ENCODE results near the gene CAPN3.

CAPN3 gene

DNA sequence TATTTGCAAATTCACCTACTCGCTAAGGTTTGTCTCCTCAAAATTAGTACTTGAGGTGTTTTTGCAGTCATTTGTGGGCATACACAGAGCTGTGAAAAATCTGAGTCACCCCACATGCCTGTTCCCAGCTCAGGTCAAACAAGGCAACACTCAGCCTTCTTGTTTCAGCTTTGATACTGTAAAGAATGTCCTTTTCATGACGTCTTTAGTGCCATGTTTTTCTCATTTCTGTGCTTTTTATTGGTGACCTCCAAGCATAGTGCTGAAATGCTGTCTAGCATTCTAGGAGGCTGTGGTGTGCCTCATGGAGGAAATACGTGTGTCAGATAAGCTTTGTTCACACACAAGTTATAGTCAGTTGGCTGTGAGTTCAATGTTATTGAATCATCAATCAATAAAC is 8.8 kb downstream of the CAPN3 start:
- H3K36me3 Mint-ChIP-seq: peaks cover 32% of the 10 kb centered on the region
- H3K27ac Mint-ChIP-seq: no peak overlapping the region
- no peaks in the 10 kb centered on the region for H3K9me3 Mint-ChIP-seq
- no peaks in the 10 kb centered on the region for H3K27me3 Mint-ChIP-seq
- H3K4me3 Mint-ChIP-seq: no peak overlapping the region
- H3K4me1 Mint-ChIP-seq: no peaks in the 10 kb centered on the region
- no peak for ATAC-seq

DNA sequence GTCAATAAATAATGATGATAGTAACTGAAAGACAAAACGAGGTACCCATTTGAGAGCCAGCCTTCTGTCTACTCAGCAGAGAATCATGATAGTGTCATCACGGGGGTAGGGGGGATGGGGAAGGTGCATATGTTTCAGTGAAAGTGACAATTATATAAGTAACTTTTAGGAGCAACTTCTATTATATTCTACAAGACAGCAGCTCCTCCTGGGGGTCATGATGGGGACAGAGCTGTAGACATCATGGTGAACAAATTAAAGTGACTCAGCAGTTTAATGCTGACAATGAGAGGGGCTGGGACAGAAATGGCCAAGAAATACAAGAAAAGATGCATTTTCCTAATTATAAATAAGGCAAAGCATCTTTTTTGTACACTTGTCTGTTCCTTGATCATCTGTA is 11.8 kb downstream of the CAPN3 start:
- Mint-ChIP-seq H3K9me3 (no peaks in the 10 kb centered on the region), H3K36me3 (peaks cover 25% of the 10 kb centered on the region), H3K4me3 (no peak overlapping the region), H3K27ac (no peak overlapping the region), H3K4me1 (no peaks in the 10 kb centered on the region), H3K27me3 (no peaks in the 10 kb centered on the region)
- ATAC-seq: no peak

DNA sequence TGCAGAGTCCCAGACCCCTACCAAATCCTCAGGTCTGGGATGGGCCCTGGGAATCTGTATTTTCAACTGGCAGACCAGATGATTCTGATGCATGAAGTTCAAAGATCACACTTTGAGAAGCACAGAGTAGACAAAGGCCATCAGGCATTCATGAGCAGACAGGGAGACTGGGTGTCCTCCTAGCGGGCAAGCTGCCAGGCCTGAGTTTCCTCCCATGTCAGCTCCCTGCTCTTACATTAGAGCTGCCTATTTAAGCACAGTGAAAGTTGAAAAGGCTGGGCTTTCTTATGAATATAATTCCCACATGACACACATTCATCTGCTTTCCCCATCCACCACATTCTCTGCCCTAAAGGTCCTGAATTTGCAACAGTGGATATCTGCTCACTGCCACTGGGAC is 14.0 kb downstream of the CAPN3 start:
- Mint-ChIP-seq H3K36me3 (peaks cover 44% of the 10 kb centered on the region), H3K9me3 (peaks cover 7% of the 10 kb centered on the region), H3K27ac (no peak overlapping the region), H3K4me1 (no peaks in the 10 kb centered on the region), H3K4me3 (no peak overlapping the region), H3K27me3 (no peaks in the 10 kb centered on the region)
- ATAC-seq: no peak

DNA sequence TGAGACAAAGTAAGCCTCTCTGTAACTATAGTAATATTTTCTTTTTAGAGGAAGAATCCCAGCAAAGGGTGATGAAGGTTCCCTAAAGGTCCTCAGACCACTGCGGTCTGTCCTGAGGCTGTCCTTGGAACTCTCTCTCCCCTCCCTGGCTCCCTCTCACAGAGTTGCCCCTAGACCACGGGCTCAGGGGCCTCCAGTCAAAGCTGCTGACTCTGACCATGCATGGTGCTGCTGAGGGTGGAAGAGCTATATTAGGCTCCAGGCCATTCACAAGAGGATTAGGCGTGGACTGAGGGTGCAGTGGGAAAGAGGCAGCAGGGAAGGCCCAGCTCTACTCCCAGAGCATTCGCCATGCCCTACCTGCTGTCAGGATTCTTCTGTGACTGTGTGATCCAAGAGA is 14.6 kb downstream of the CAPN3 start:
- Mint-ChIP-seq H3K36me3 (peaks cover 47% of the 10 kb centered on the region), H3K9me3 (peaks cover 11% of the 10 kb centered on the region), H3K27ac (no peak overlapping the region), H3K4me1 (no peaks in the 10 kb centered on the region), H3K27me3 (no peaks in the 10 kb centered on the region), H3K4me3 (no peak overlapping the region)
- no peak for ATAC-seq

DNA sequence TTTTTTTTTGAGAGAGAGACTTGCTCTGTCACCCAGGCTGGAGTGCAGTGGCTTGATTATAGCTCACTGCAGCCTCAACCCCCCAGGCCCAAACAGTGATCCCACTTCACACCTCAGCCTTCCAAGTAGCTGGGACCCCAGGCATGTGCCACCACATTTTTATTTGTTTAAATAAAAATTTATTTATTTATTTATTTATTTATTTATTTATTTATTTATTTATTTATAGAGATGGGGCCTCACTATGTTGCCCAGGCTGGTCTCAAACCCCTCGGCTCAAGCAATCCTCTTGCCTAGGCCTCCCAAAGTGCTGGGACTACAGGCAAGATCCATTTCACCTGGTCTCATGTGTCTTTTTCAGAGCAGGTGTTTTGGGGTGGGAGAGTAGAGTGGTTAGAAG is 15.5 kb downstream of the CAPN3 start:
- peaks cover 48% of the 10 kb centered on the region for H3K36me3 Mint-ChIP-seq
- no peaks in the 10 kb centered on the region for H3K27me3 Mint-ChIP-seq
- no peak overlapping the region for H3K27ac Mint-ChIP-seq
- ATAC-seq: no peak
- H3K9me3 Mint-ChIP-seq: peaks cover 11% of the 10 kb centered on the region
- no peaks in the 10 kb centered on the region for H3K4me1 Mint-ChIP-seq
- H3K4me3 Mint-ChIP-seq: no peak overlapping the region

DNA sequence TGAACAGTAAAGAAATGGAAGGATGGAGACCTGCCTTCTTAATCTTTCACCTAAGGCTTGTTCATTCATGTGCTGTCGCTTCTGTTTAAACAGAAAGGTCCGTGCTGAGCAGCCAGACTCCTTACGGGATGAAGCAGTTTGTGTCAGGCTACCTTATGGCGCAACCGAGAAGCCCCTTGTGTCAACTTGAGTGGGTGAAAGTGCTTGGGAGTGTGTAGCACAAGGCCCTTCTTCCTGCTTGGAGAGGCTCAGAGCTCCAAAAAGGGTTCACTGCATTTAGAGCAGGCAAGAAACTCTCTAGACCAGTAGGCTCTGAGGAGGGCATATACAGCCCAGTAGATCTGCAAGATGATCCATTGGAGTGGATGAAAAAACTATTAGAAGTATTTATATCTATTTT is 16.0 kb downstream of the CAPN3 start:
- Mint-ChIP-seq H3K27me3 (no peaks in the 10 kb centered on the region), H3K4me3 (no peak overlapping the region), H3K27ac (no peak overlapping the region), H3K36me3 (peaks cover 48% of the 10 kb centered on the region), H3K4me1 (no peaks in the 10 kb centered on the region), H3K9me3 (peaks cover 11% of the 10 kb centered on the region)
- ATAC-seq: no peak

DNA sequence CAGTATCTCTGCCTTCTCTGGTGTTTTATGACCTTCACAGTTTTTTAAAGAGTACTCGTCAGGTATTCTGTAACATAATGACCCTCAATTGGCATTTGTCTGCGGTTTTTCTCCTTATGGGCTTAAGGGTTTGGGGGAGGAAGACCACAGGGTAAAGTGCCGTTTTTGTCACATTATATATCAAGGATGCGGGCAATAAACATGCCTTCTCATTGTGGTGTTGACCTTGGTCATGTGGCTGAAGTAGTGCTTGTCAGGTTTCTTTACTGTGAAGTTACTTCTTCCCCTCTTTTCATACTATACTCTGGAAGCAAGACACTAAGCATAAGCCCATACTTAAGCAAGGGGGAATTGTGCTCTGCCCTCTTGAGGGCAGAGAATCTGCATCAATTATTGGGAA is 16.6 kb downstream of the CAPN3 start:
- Mint-ChIP-seq H3K4me1 (no peaks in the 10 kb centered on the region), H3K27me3 (no peaks in the 10 kb centered on the region), H3K36me3 (peaks cover 47% of the 10 kb centered on the region), H3K4me3 (no peak overlapping the region), H3K27ac (no peak overlapping the region), H3K9me3 (peaks cover 11% of the 10 kb centered on the region)
- no peak for ATAC-seq

DNA sequence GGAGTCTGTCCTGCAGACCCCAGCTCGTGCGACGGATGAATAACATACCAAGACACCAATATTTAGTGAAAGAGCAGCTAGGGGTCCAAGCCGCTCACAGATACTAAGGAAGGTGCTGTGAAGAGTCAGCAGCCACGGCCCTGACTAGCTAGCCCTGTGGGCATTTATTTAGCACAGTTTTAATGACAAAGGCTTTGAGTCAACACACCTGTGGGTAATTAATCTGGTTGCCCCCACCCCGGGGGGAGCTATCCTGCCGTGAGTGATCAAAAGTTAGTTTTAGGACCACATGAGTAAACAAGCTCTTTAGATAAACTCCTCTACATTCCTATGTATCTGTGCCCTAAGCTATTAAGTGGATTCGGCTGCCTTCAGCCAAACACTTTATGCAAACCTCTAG is 18.7 kb downstream of the CAPN3 start:
- H3K4me1 Mint-ChIP-seq: no peaks in the 10 kb centered on the region
- H3K9me3 Mint-ChIP-seq: peaks cover 11% of the 10 kb centered on the region
- H3K36me3 Mint-ChIP-seq: peaks cover 42% of the 10 kb centered on the region
- ATAC-seq: no peak
- no peaks in the 10 kb centered on the region for H3K27me3 Mint-ChIP-seq
- H3K27ac Mint-ChIP-seq: no peak overlapping the region
- no peak overlapping the region for H3K4me3 Mint-ChIP-seq

DNA sequence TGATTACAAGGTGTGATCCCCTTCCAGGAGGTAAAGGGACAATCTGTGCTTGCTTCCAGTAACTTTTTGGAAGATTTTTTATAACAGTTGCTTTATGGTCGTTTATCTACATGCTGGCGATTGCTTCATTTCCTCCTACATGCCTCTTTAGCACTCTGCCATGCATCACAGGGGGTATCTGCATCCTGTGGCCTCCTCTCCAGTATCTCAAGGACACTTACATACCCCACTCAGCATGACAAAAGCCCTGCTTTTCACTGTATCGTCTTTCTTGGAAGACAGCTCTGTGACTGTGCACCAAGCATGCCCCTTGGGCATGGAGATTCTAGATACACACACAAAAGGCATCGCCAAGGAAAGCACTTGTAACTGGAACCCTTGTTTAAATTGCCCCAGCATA is 25.3 kb downstream of the CAPN3 start:
- Mint-ChIP-seq H3K4me3 (no peak overlapping the region), H3K4me1 (no peaks in the 10 kb centered on the region), H3K27ac (no peak overlapping the region), H3K27me3 (no peaks in the 10 kb centered on the region), H3K9me3 (no peaks in the 10 kb centered on the region), H3K36me3 (peaks cover 43% of the 10 kb centered on the region)
- ATAC-seq: no peak

DNA sequence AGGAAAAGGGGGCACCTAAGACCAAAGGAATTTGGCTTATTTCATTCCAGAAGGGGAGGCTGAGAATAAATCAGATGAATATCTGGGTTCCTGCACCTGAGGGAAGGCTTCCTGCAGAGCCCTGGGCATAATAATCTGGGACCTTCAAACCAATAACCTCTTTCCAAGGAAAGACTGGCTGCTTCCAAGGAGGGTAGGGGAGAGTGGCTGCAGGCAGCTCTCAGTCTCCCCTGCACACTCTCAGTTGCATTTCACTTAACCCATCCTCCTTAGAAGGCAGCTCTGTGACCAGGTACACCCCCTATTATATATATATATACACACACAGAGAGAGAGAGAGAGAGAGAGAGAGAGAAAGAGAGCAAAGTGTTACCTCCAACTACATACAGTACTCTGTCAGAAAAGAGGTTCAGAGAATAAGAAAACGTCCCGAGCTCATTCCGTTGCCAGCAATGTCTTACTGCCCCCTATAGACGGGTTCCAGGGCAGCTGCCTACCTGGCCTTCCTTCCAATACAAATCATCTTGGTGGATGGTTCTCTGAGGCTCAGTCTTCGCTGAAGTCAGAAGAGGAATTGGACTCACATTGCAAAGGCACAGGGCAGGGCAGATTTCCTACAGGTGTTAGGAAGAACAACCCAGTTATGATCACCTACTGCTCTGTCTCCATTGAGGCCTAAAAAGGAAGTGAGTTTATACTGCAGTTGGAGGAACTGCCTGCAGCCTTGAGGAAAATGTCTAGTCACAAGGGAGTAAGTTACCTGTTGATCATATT is 26.1 kb downstream of the CAPN3 start:
- H3K9me3 Mint-ChIP-seq: no peaks in the 10 kb centered on the region
- no peaks in the 10 kb centered on the region for H3K27me3 Mint-ChIP-seq
- H3K27ac Mint-ChIP-seq: no peak overlapping the region
- H3K4me1 Mint-ChIP-seq: no peaks in the 10 kb centered on the region
- H3K4me3 Mint-ChIP-seq: no peak overlapping the region
- peaks cover 44% of the 10 kb centered on the region for H3K36me3 Mint-ChIP-seq
- no peak for ATAC-seq

DNA sequence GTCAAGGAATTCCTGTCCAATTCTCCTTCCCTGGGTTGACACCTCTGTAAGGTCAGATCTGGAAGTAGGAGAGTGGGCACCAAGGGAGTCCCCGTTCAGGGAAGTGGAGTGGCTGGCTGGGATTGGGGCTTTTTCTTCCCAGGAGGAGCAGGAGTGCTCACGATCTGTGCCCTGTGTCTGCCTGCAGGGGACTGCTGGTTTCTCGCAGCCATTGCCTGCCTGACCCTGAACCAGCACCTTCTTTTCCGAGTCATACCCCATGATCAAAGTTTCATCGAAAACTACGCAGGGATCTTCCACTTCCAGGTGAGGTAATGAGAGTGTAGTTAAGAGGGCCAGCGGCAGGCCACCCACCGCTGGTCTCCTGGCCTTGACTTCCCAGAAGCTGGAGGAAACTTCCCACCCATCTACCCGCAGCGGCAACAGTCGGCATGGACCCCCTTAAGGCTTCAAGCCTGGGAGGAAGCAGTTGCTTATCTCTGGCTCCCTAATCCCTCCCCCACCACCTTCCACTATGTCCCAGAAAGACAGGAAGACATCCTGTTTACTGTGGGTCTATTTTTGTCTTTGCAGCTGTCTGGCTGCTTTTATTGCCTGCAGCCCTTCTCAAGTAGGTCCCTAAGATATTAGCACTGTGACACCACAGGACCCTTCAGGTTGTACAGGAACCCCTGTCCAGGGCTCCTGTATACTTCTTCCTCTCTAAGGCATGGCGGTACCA is 26.8 kb downstream of the CAPN3 start:
- no peak overlapping the region for H3K4me3 Mint-ChIP-seq
- H3K27ac Mint-ChIP-seq: no peak overlapping the region
- no peaks in the 10 kb centered on the region for H3K4me1 Mint-ChIP-seq
- no peaks in the 10 kb centered on the region for H3K27me3 Mint-ChIP-seq
- no peaks in the 10 kb centered on the region for H3K9me3 Mint-ChIP-seq
- peaks cover 44% of the 10 kb centered on the region for H3K36me3 Mint-ChIP-seq
- ATAC-seq: no peak

DNA sequence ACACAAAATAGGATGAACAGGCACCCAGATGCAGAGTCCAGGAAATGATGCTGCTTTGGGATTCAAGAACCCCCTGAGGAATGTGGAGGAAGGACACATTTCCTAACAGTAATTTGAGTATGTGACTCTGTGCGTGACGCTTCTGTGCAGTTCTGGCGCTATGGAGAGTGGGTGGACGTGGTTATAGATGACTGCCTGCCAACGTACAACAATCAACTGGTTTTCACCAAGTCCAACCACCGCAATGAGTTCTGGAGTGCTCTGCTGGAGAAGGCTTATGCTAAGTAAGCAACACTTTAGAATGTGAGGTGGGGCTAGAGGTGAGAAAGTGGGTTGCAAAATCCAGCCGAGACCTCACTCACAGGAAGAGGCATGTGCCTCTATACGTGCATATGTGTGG is 28.3 kb downstream of the CAPN3 start:
- ATAC-seq: no peak
- Mint-ChIP-seq H3K4me1 (no peaks in the 10 kb centered on the region), H3K27me3 (no peaks in the 10 kb centered on the region), H3K36me3 (peaks cover 48% of the 10 kb centered on the region), H3K9me3 (no peaks in the 10 kb centered on the region), H3K27ac (no peak overlapping the region), H3K4me3 (no peak overlapping the region)

DNA sequence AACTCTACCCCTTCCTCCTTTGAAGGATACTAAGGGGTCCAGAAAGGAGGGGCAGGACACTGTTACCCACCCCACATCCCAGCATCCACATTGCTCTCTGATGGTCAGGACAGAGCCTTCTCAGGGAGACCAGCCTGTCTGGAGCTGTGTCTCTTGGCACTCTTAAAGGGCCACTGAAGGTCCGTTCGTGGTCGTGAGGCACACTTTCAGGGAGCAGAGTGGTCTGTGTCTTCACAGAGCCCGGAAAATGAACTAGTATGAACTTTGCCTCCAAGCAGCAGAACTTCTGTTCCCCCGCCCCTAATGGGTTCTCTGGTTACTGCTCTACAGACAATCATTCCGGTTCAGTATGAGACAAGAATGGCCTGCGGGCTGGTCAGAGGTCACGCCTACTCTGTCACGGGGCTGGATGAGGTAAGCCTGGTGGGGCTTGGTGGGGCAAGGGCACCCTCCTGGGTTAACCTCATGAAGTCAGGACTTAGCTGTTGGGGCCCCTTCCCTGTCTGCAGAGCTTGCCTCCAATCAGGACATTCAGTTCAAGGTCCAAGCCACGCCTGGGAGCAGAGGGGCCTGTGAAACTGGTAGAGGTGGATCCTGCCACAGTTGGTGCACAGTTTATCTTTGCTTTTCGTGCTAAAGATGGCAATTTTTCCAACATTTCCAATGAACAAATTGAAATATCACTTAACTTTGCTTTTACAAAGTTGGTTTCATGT is 33.2 kb downstream of the CAPN3 start:
- H3K4me3 Mint-ChIP-seq: no peak overlapping the region
- ATAC-seq: no peak
- no peaks in the 10 kb centered on the region for H3K9me3 Mint-ChIP-seq
- H3K36me3 Mint-ChIP-seq: peaks cover 20% of the 10 kb centered on the region
- no peaks in the 10 kb centered on the region for H3K4me1 Mint-ChIP-seq
- H3K27me3 Mint-ChIP-seq: no peaks in the 10 kb centered on the region
- H3K27ac Mint-ChIP-seq: no peak overlapping the region

DNA sequence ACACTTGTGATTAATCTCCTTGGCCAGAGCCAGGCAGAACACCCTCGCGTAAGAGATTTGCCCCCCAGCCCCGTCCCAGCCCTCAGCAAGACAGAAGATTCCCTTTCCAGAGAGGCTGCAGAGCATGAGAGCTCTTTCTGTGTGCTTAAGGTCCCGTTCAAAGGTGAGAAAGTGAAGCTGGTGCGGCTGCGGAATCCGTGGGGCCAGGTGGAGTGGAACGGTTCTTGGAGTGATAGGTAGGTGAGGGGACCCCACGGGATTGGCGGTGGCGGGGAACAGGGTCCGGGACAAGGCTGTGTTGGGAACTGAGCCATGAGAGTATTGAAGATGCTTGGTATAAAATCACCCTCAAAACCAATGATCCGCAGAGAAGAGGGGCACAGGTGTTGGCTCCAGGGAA is 34.8 kb downstream of the CAPN3 start:
- H3K4me1 Mint-ChIP-seq: no peaks in the 10 kb centered on the region
- H3K27ac Mint-ChIP-seq: no peak overlapping the region
- peaks cover 18% of the 10 kb centered on the region for H3K36me3 Mint-ChIP-seq
- no peak for ATAC-seq
- H3K4me3 Mint-ChIP-seq: no peak overlapping the region
- no peaks in the 10 kb centered on the region for H3K27me3 Mint-ChIP-seq
- H3K9me3 Mint-ChIP-seq: no peaks in the 10 kb centered on the region

DNA sequence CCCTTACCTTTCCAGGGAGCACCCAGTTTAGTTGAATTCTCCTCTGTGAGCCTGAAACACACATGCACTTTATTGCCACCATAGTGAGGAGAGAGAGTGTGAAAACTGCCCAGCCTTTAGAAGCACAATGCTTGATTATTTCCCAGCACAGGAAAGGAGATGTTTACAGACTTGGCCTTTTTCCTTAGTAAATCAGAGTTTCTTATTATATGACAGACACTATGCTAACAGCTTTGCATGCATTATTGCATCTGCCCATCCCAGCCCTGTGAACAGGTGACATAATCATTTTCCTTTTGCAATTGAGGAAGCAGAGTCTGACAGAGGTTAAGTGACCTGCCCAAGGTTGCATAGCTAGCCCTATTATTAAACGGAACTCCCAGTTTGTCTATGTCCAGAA is 36.5 kb downstream of the CAPN3 start:
- no peaks in the 10 kb centered on the region for H3K27me3 Mint-ChIP-seq
- H3K27ac Mint-ChIP-seq: no peak overlapping the region
- no peaks in the 10 kb centered on the region for H3K9me3 Mint-ChIP-seq
- no peak for ATAC-seq
- peaks cover 2% of the 10 kb centered on the region for H3K4me1 Mint-ChIP-seq
- no peak overlapping the region for H3K4me3 Mint-ChIP-seq
- H3K36me3 Mint-ChIP-seq: peaks cover 28% of the 10 kb centered on the region

Data from stimulated activated memory B cell treated with anti-CD40 and anti-IgM and Interleukin-4, amounts not matched to agents 10 μg/mL and 1 μg/mL and 100 μg/mL, for 72 hours (primary cell).